Loucy (cell line): ENCODE measurements around the gene CYP24A1.

ENCODE experiments used
- H2AFZ ChIP-seq: fragments of 200-600 bp; sonication (generic); 2 replicates; pipeline ENCODE4 v1.6.0; 2016; ENCODE audit warnings: antibody characterized with exemption, mild to moderate bottlenecking, low read length, moderate library complexity
- H3F3A ChIP-seq: fragments of 200-600 bp; 2 replicates; pipeline ENCODE4 v1.6.0; 2016; ENCODE audit warnings: antibody characterized with exemption, low read depth, mild to moderate bottlenecking
- H3K27me3 ChIP-seq: fragments of 200-600 bp; sonication (generic); 2 replicates; pipeline ENCODE4 v1.6.1; 2014; ENCODE audit warnings: low read length, mild to moderate bottlenecking; ENCODE audit not compliant: insufficient read depth, poor library complexity, severe bottlenecking
- H3K36me3 ChIP-seq: fragments of 200-600 bp; sonication (generic); 2 replicates; pipeline ENCODE4 v1.6.1; 2016; ENCODE audit warnings: low read length; ENCODE audit not compliant: insufficient read depth
- H3K4me1 ChIP-seq: fragments of 200-600 bp; sonication (generic); 2 replicates; pipeline ENCODE4 v1.5.1; 2014; ENCODE audit warnings: low read length, mild to moderate bottlenecking; ENCODE audit not compliant: insufficient read depth, poor library complexity, severe bottlenecking
- H3K4me2 ChIP-seq: fragments of 200-600 bp; sonication (generic); 2 replicates; pipeline ENCODE4 v1.6.0; 2014; ENCODE audit warnings: antibody characterized with exemption, low read length, low read depth, mild to moderate bottlenecking; ENCODE audit not compliant: poor library complexity, severe bottlenecking
- H3K4me3 ChIP-seq: fragments of 200-600 bp; sonication (generic); 2 replicates; pipeline ENCODE4 v1.5.1; 2014; ENCODE audit warnings: low read length, mild to moderate bottlenecking, mixed read lengths; ENCODE audit not compliant: poor library complexity, severe bottlenecking
- H3K79me2 ChIP-seq: fragments of 200-600 bp; sonication (generic); 2 replicates; pipeline ENCODE4 v1.6.1; 2014; ENCODE audit warnings: low read length; ENCODE audit not compliant: insufficient read depth
- H3K9ac ChIP-seq: fragments of 200-600 bp; sonication (generic); 2 replicates; pipeline ENCODE4 v1.6.0; 2014; ENCODE audit warnings: mild to moderate bottlenecking, low read depth, low read length, moderate library complexity; ENCODE audit not compliant: poor library complexity, severe bottlenecking
- H3K9me2 ChIP-seq: fragments of 200-600 bp; sonication (generic); replicated peaks from 2 replicates; pipeline ENCODE4 v1.6.1; 2016; ENCODE audit warnings: low read depth, low read length, mixed read lengths
- H3K9me3 ChIP-seq: fragments of 200-600 bp; sonication (generic); 2 replicates; pipeline ENCODE4 v1.6.1; 2014; ENCODE audit warnings: mild to moderate bottlenecking, antibody characterized with exemption, low read length, low read depth; ENCODE audit not compliant: insufficient read depth
- H4K20me1 ChIP-seq: fragments of 200-600 bp; sonication (generic); 2 replicates; pipeline ENCODE4 v1.6.0; 2014; ENCODE audit warnings: antibody characterized with exemption, low read length, mild to moderate bottlenecking; ENCODE audit not compliant: insufficient read depth, poor library complexity, severe bottlenecking
- CTCF ChIP-seq: fragments of 200-600 bp; sonication (generic); conservative IDR thresholded peaks from 2 replicates; pipeline ENCODE4 v1.5.1; 2014; ENCODE audit warnings: mild to moderate bottlenecking, antibody characterized with exemption, low read length
- EZH2phosphoT487 ChIP-seq: fragments of 200-600 bp; IDR thresholded peaks from 2 replicates; pipeline ENCODE4 v1.6.1; 2018; ENCODE audit warnings: antibody characterized with exemption, mild to moderate bottlenecking, moderate library complexity, borderline replicate concordance

CYP24A1 gene

GRCh38 chr20:54165803-54166202 is 8.0 kb downstream of the CYP24A1 start:
- TF ChIP-seq CTCF = no peak
- TF ChIP-seq EZH2phosphoT487 = no peak
- H3K4me2 ChIP-seq = no peak overlapping the region
- no peaks in the 10 kb centered on the region for H3K9me3 ChIP-seq
- H3K9me2 ChIP-seq = no peaks in the 10 kb centered on the region
- no peak overlapping the region for H2AFZ ChIP-seq
- H4K20me1 ChIP-seq = no peaks in the 10 kb centered on the region
- peaks cover 10% of the 10 kb centered on the region for H3K4me1 ChIP-seq
- H3K9ac ChIP-seq = no peak overlapping the region
- no peak overlapping the region for H3K4me3 ChIP-seq
- H3K79me2 ChIP-seq = no peaks in the 10 kb centered on the region
- H3F3A ChIP-seq = no peaks in the 10 kb centered on the region
- no peaks in the 10 kb centered on the region for H3K27me3 ChIP-seq
- no peaks in the 10 kb centered on the region for H3K36me3 ChIP-seq

- no peaks in the 10 kb centered on the region for H3K79me2 ChIP-seq
These were observed 8.8 kb downstream of the CYP24A1 start for GRCh38 chr20:54165014-54165413.

GRCh38 chr20:54163402-54163801 is 10.4 kb downstream of the CYP24A1 start:
- H3K9ac ChIP-seq = no peak overlapping the region
- H3K4me1 ChIP-seq = no peaks in the 10 kb centered on the region
- no peaks in the 10 kb centered on the region for H3K9me2 ChIP-seq
- H3K27me3 ChIP-seq = no peaks in the 10 kb centered on the region
- H4K20me1 ChIP-seq = no peaks in the 10 kb centered on the region
- H3K9me3 ChIP-seq = no peaks in the 10 kb centered on the region
- H3F3A ChIP-seq = no peaks in the 10 kb centered on the region
- H3K36me3 ChIP-seq = no peaks in the 10 kb centered on the region
- H3K4me2 ChIP-seq = no peak overlapping the region
- no peaks in the 10 kb centered on the region for H3K79me2 ChIP-seq
- H3K4me3 ChIP-seq = no peak overlapping the region
- no peak overlapping the region for H2AFZ ChIP-seq
- no peak for TF ChIP-seq EZH2phosphoT487
- TF ChIP-seq CTCF = no peak

More at GRCh38 chr20:54165014-54165413, 8.8 kb downstream of the CYP24A1 start:
- no peaks in the 10 kb centered on the region for H3F3A ChIP-seq
- H3K9ac ChIP-seq = no peak overlapping the region
- H2AFZ ChIP-seq = no peak overlapping the region
- H3K36me3 ChIP-seq = no peaks in the 10 kb centered on the region
- H3K4me3 ChIP-seq = no peak overlapping the region
- peaks cover 6% of the 10 kb centered on the region for H3K4me1 ChIP-seq
- no peaks in the 10 kb centered on the region for H3K9me3 ChIP-seq
- no peak overlapping the region for H3K4me2 ChIP-seq
- TF ChIP-seq EZH2phosphoT487 (no peak), CTCF (no peak)
- H3K27me3 ChIP-seq = no peaks in the 10 kb centered on the region
- no peaks in the 10 kb centered on the region for H3K9me2 ChIP-seq
- no peaks in the 10 kb centered on the region for H4K20me1 ChIP-seq
